ENCODE data around the gene ACTMAP.
"Not testable (repeated sequence)": the region's sequence is repeated elsewhere in the genome, so short reads cannot be mapped to it uniquely, and the experiment has no call there.

GRCh38 chr19:40732304-40732703 lies 18.0 kb downstream of the ACTMAP start:
- TF ChIP-seq, protein P1, sequence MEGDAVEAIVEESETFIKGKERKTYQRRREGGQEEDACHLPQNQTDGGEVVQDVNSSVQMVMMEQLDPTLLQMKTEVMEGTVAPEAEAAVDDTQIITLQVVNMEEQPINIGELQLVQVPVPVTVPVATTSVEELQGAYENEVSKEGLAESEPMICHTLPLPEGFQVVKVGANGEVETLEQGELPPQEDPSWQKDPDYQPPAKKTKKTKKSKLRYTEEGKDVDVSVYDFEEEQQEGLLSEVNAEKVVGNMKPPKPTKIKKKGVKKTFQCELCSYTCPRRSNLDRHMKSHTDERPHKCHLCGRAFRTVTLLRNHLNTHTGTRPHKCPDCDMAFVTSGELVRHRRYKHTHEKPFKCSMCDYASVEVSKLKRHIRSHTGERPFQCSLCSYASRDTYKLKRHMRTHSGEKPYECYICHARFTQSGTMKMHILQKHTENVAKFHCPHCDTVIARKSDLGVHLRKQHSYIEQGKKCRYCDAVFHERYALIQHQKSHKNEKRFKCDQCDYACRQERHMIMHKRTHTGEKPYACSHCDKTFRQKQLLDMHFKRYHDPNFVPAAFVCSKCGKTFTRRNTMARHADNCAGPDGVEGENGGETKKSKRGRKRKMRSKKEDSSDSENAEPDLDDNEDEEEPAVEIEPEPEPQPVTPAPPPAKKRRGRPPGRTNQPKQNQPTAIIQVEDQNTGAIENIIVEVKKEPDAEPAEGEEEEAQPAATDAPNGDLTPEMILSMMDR (conservative IDR thresholded peaks at IDR 0.05) = not testable (repeated sequence)
- not testable (repeated sequence) for TF ChIP-seq EZH2 (IDR thresholded peaks at IDR 0.05; ENCODE audit: low read depth)
